Stimulated activated CD8-positive, alpha-beta memory T cell treated with anti-CD3 and anti-CD28 coated beads, Interleukin-4, amount 100 ng/mL, for 48 hours (primary cell): ENCODE measurements around the gene SERPINB8.

Source experiments
- DNase-seq: peaks from one replicate; pipeline ENCODE4 v3.0.0-alpha.2; 2020

SERPINB8 gene

GRCh38 chr18:64019922-64020756, 50.3 kb downstream of the SERPINB8 start:
- DNase-seq, result no peak

- no peak for DNase-seq
Measured at GRCh38 chr18:64026350-64026749, 56.5 kb downstream of the SERPINB8 start.

- DNase-seq, result no peak
Measured at GRCh38 chr18:64027931-64028695, 58.2 kb downstream of the SERPINB8 start.

GRCh38 chr18:64029096-64029495, 59.2 kb downstream of the SERPINB8 start:
- DNase-seq, result no peak

GRCh38 chr18:64031411-64031810, 61.5 kb downstream of the SERPINB8 start:
- DNase-seq, result no peak

GRCh38 chr18:64032312-64032711, 62.4 kb downstream of the SERPINB8 start:
- DNase-seq, result no peak

GRCh38 chr18:64037812-64038414, 68.0 kb downstream of the SERPINB8 start:
- DNase-seq, result no peak
